Measurements from ENCODE around the gene SUPT6H. TPM values are rescaled to one million over a fixed set of nuclear protein-coding genes. Genes with fewer than 3 reads are reported as not detected.

Gene SUPT6H
- total and polyA plus RNA-seq, 2 donors (not counting 3 experiments of a cell fraction or from before 2014, with no cell fraction given) = 33.9 to 79.2 TPM

- FAIRE-seq (no peak), DNase-seq (ENCODE audit: low read depth, low spot score) (no peak)
- H3K36me3 ChIP-seq (ENCODE audit: control insufficient read depth in 2 of 2, extremely low read depth in 1 of 2, insufficient read depth in 2 of 2, low read length in 2 of 2) = peaks cover 13 to 41% of the 10 kb centered on the region in 2 experiments
- H2AFZ ChIP-seq (ENCODE audit: low read depth, low read length) = no peak overlapping the region
- no peak overlapping the region for H3K4me2 ChIP-seq (ENCODE audit: insufficient read depth, low read length)
- H3K27me3 ChIP-seq (ENCODE audit: control insufficient read depth in 2 of 2, insufficient read depth in 2 of 2, low read length in 2 of 2) = no peaks in the 10 kb centered on the region
- no peaks in the 10 kb centered on the region for H3K9me1 ChIP-seq (replicated peaks; ENCODE audit: control insufficient read depth, extremely low read depth, insufficient read depth, low read length)
- H3K4me1 ChIP-seq (ENCODE audit: control insufficient read depth, extremely low read depth, insufficient read depth, low read length) = no peaks in the 10 kb centered on the region
- CTCF ChIA-PET = interaction anchor here (1.9 kb wide), 1 partner anchor 58 kb away, joined by 6 read pairs; no protein-coding TSS in a partner anchor
- POLR2A ChIA-PET = no interaction called here
- intact Hi-C loops (cut with micrococcal nuclease) (no loop called here), dilution Hi-C loops (cut with MboI; ENCODE audit: extremely low pct_ligation_motif_present, low sequenced_read_pairs) (no loop called here)
- H3K4me3 ChIP-seq (replicated peaks in 1 of 3; ENCODE audit: insufficient read depth in 1 of 3, low read depth in 1 of 3, low read length in 3 of 3) = no peak overlapping the region
- H4K20me1 ChIP-seq (replicated peaks; ENCODE audit: control insufficient read depth, extremely low read depth, insufficient read depth, low read length) = no peaks in the 10 kb centered on the region
- TF ChIP-seq GATA2 (IDR thresholded peaks at IDR 0.05; ENCODE audit: insufficient read depth, insufficient read length, low read depth, low read length) (no peak), CTCF (IDR thresholded peaks at IDR 0.05; ENCODE audit: extremely low read depth in 1 of 2, insufficient read depth in 1 of 2, low read depth in 1 of 2, low read length in 2 of 2) (no peak), MYC (IDR thresholded peaks at IDR 0.05; ENCODE audit: low read depth, low read length) (no peak), POLR2AphosphoS5 (IDR thresholded peaks at IDR 0.05; ENCODE audit: insufficient read depth, low read depth, low read length) (no peak), POLR2A (IDR thresholded peaks at IDR 0.05; ENCODE audit: low read depth, low read length) (no peak), JUN (IDR thresholded peaks at IDR 0.05; ENCODE audit: borderline replicate concordance, insufficient read depth, insufficient read length, low read depth) (no peak), EZH2 (IDR thresholded peaks at IDR 0.05; ENCODE audit: borderline replicate concordance, low read depth, low read length, severe bottlenecking) (no peak), MAX (IDR thresholded peaks at IDR 0.05; ENCODE audit: insufficient read depth, insufficient read length) (no peak), FOS (IDR thresholded peaks at IDR 0.05; ENCODE audit: borderline replicate concordance, insufficient read depth, low read length) (no peak)
- BruUV-seq (replicated peaks) = no TSS peak
- no peaks in the 10 kb centered on the region for H3K9me3 ChIP-seq (replicated peaks; ENCODE audit: control insufficient read depth, insufficient read depth, low read length)
- H3K9ac ChIP-seq (replicated peaks; ENCODE audit: extremely low read depth, insufficient read depth, low read length) = no peak overlapping the region
- H3K27ac ChIP-seq (ENCODE audit: insufficient read depth, low read depth, low read length) = no peak overlapping the region
- no peaks in the 10 kb centered on the region for H3K79me2 ChIP-seq (ENCODE audit: control insufficient read depth, insufficient read depth, low read length)
Measured at GRCh38 chr17:28705074-28705659, 43.2 kb downstream of the SUPT6H start.

Measured in endothelial cell of umbilical vein (primary cell).